Measurements from ENCODE around the gene MIP. TPM values are rescaled to one million over a fixed set of nuclear protein-coding genes. Genes with fewer than 3 reads are reported as not detected.

Gene MIP
- total and polyA plus RNA-seq, 2 of the 13 experiments (the other 11 are each of a cell fraction or from before 2014, with no cell fraction given), result not detected

DNA sequence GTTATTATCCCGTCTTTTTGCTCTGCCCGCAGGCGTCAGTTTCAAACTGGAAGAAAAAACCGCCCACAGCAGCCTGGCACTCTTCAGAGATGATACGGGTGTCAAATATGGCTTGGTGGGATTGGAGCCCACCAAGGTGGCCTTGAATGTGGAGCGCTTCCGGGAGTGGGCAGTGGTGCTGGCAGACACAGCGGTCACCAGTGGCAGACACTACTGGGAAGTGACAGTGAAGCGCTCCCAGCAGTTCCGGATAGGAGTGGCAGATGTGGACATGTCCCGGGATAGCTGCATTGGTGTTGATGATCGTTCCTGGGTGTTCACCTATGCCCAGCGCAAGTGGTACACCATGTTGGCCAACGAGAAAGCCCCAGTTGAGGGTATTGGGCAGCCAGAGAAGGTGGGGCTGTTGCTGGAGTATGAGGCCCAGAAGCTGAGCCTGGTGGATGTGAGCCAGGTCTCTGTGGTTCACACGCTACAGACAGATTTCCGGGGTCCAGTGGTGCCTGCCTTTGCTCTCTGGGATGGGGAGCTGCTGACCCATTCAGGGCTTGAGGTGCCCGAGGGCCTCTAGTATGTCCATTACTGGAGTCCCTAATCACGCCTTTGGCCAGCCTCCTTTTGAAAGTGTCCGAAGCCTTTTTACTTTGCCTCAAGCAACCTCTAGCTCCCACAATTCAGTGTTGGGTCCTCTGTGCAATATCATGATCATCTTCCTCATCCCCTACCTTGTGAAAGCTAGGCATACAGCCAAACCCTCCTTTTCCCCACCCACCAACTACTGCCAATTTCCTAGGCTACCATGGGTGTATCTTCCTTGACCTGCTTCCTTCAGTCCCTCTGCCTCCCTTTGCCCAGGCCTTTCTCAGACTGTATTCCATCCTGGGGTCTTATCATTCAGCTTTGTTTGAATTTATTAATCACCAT, 14.8 kb upstream of the MIP start:
- H3K9ac ChIP-seq (ENCODE audit: insufficient read depth, low read depth, low read length), result peak overlapping the region; percentile 94
- no peaks in the 10 kb centered on the region; a peak in 1 of 5 replicates for H3K27me3 ChIP-seq (ENCODE audit: control insufficient read depth in 1 of 2, insufficient read depth in 2 of 2, low read length in 2 of 2)
- no TSS peak for BruUV-seq (replicated peaks)
- ChIA-PET POLR2A (interaction anchor here (0.9 to 1.4 kb wide), 4 partner anchors 19 to 248 kb away, joined by 3 to 6 read pairs (median 4); partner anchors contain the start of genes GLS2, PAN2 and RNF41), CTCF (ENCODE audit: low intra/inter-chr PET ratio, low total read pairs) (no interaction called here)
- peak overlapping the region; percentile 79 to 93 (median 80) for H3K4me3 ChIP-seq (replicated peaks in 1 of 3; ENCODE audit: insufficient read depth in 1 of 3, low read depth in 2 of 3, low read length in 3 of 3)
- DNase-seq (ENCODE audit: low spot score) (no peak), ATAC-seq (peak; percentile 32), FAIRE-seq (no peak)
- no peaks in the 10 kb centered on the region for H3K9me3 ChIP-seq (ENCODE audit: low read length)
- in situ Hi-C loops (cut with HindIII; ENCODE audit: extremely low pct_ligation_motif_present, low pct_unique_long_range_greater_than_20kb) (loop anchor here (10.0 kb wide), 1 partner anchor 274 kb away; no protein-coding TSS in a partner anchor), intact Hi-C loops (cut with micrococcal nuclease; ENCODE audit: unreplicated experiment) (loop anchor here (5.0 kb wide), 1 partner anchor 352 kb away; the partner anchor contains the start of genes RPL41 and ZC3H10)
- no peak overlapping the region for H2AFZ ChIP-seq (ENCODE audit: low read length)
- peaks cover 16% of the 10 kb centered on the region for H3K79me2 ChIP-seq (ENCODE audit: insufficient read depth, low read length)
- peaks cover 0 to 11% of the 10 kb centered on the region in 2 experiments; a peak in 2 of 5 replicates for H3K36me3 ChIP-seq (replicated peaks in 1 of 2; ENCODE audit: control insufficient read depth in 1 of 2, insufficient read depth in 2 of 2, low read length in 2 of 2)
- no peaks in the 10 kb centered on the region for H4K20me1 ChIP-seq (ENCODE audit: insufficient read depth, low read length)
- H3K27ac ChIP-seq (ENCODE audit: extremely low read length, insufficient read depth, low read length), result peak overlapping the region; percentile 86
- H3K4me2 ChIP-seq (ENCODE audit: low read depth, low read length), result peak overlapping the region; percentile 93
- peaks cover 17% of the 10 kb centered on the region for H3K4me1 ChIP-seq (ENCODE audit: insufficient read depth, low read length)
- WGBS (ENCODE audit: low lambda C conversion rate), result 40% methylated on average over 14 of the region's 19 CpGs
- TF ChIP-seq, protein P1, sequence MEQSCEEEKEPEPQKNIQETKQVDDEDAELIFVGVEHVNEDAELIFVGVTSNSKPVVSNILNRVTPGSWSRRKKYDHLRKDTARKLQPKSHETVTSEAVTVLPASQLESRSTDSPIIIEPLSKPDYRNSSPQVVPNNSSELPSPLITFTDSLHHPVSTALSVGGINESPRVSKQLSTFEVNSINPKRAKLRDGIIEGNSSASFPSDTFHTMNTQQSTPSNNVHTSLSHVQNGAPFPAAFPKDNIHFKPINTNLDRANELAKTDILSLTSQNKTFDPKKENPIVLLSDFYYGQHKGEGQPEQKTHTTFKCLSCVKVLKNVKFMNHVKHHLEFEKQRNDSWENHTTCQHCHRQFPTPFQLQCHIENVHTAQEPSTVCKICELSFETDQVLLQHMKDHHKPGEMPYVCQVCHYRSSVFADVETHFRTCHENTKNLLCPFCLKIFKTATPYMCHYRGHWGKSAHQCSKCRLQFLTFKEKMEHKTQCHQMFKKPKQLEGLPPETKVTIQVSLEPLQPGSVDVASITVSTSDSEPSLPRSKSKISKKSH (CRISPR knock-in tag; IDR thresholded peaks at IDR 0.05; ENCODE audit: borderline replicate concordance), result 0 out of 2 replicates have a peak, but pooled peaks have one; percentile 51
- TF ChIP-seq ZNF318 (CRISPR knock-in tag; IDR thresholded peaks at IDR 0.05) (no peak), AGO2 (optimal IDR thresholded peaks at IDR 0.05; ENCODE audit: low read depth, low read length) (peak; percentile 33), HES4 (CRISPR knock-in tag; IDR thresholded peaks at IDR 0.05; ENCODE audit: borderline replicate concordance) (no peak), SP4 (CRISPR knock-in tag; IDR thresholded peaks at IDR 0.05) (peak; percentile 43; the same call in 1 of the 2 replicates), CSRNP2 (CRISPR knock-in tag; conservative IDR thresholded peaks at IDR 0.05; ENCODE audit: low read depth) (0 out of 2 replicates have a peak, but pooled peaks have one; percentile 15), ZNF317 (CRISPR knock-in tag; IDR thresholded peaks at IDR 0.05) (no peak), ZNF567 (CRISPR knock-in tag; IDR thresholded peaks at IDR 0.05; ENCODE audit: borderline replicate concordance) (no peak)
- TF ChIP-seq, protein P2, sequence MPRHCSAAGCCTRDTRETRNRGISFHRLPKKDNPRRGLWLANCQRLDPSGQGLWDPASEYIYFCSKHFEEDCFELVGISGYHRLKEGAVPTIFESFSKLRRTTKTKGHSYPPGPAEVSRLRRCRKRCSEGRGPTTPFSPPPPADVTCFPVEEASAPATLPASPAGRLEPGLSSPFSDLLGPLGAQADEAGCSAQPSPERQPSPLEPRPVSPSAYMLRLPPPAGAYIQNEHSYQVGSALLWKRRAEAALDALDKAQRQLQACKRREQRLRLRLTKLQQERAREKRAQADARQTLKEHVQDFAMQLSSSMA (CRISPR knock-in tag; IDR thresholded peaks at IDR 0.05), result no peak

Measured in HepG2 (cell line).